ENCODE results near the gene PLCXD1. TPM values are rescaled to one million over a fixed set of nuclear protein-coding genes. Genes with fewer than 3 reads are reported as not detected.

Gene PLCXD1
- total RNA-seq, 1 donor from 2014 or later = 25.7 TPM

DNA sequence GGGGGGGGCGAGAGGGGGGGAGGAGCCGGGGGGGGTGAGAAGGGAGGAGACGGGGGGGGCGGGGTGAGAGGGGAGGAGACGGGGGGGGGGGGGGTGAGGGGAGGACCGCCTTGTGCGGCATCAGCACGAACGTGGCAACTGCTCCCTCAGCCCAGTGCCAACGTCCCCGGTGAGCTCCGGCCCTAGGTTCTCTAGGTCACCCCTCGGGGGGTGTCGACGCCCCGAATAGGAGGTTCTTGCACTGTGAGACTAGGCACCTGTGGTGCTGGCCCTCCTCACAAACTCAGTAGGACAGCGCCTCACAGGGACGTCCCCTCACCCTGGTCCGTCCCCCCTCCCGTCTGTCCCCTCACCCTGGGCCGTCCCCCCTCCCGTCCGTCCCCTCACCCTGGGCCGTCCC lies 58.9 kb downstream of the PLCXD1 start:
- Histone ChIP-seq H3K4me2 (no peak overlapping the region), H3K4me3 (no peak overlapping the region), H3K9me3 (ENCODE audit: low read depth) (no peaks in the 10 kb centered on the region), H3K27me3 (no peaks in the 10 kb centered on the region), H3K36me3 (no peaks in the 10 kb centered on the region), H2AFZ (replicated peaks) (no peak overlapping the region), H4K20me1 (ENCODE audit: low read depth) (no peaks in the 10 kb centered on the region), H3K79me2 (ENCODE audit: low read depth) (no peaks in the 10 kb centered on the region), H3K4me1 (no peaks in the 10 kb centered on the region), H3F3A (ENCODE audit: low read depth) (no peaks in the 10 kb centered on the region), H3K27ac (no peak overlapping the region), H3K9ac (no peak overlapping the region)
- H3K27me3 Mint-ChIP-seq (ENCODE audit: insufficient read depth, low read depth) = peaks cover 2% of the 10 kb centered on the region
- H3K4me1 Mint-ChIP-seq = no peaks in the 10 kb centered on the region
- no peak overlapping the region for H3K27ac Mint-ChIP-seq
- peaks cover 34% of the 10 kb centered on the region for H3K9me3 Mint-ChIP-seq
- H3K4me3 Mint-ChIP-seq = no peak overlapping the region
- peaks cover 43% of the 10 kb centered on the region for H3K36me3 Mint-ChIP-seq
- TF ChIP-seq, protein P1, sequence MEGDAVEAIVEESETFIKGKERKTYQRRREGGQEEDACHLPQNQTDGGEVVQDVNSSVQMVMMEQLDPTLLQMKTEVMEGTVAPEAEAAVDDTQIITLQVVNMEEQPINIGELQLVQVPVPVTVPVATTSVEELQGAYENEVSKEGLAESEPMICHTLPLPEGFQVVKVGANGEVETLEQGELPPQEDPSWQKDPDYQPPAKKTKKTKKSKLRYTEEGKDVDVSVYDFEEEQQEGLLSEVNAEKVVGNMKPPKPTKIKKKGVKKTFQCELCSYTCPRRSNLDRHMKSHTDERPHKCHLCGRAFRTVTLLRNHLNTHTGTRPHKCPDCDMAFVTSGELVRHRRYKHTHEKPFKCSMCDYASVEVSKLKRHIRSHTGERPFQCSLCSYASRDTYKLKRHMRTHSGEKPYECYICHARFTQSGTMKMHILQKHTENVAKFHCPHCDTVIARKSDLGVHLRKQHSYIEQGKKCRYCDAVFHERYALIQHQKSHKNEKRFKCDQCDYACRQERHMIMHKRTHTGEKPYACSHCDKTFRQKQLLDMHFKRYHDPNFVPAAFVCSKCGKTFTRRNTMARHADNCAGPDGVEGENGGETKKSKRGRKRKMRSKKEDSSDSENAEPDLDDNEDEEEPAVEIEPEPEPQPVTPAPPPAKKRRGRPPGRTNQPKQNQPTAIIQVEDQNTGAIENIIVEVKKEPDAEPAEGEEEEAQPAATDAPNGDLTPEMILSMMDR (IDR thresholded peaks at IDR 0.05) = no peak
- TF ChIP-seq EZH2 (IDR thresholded peaks at IDR 0.05) (no peak), EZH2phosphoT487 (IDR thresholded peaks at IDR 0.05) (no peak)
- DNase-seq (ENCODE audit: low spot score) = no peak

DNA sequence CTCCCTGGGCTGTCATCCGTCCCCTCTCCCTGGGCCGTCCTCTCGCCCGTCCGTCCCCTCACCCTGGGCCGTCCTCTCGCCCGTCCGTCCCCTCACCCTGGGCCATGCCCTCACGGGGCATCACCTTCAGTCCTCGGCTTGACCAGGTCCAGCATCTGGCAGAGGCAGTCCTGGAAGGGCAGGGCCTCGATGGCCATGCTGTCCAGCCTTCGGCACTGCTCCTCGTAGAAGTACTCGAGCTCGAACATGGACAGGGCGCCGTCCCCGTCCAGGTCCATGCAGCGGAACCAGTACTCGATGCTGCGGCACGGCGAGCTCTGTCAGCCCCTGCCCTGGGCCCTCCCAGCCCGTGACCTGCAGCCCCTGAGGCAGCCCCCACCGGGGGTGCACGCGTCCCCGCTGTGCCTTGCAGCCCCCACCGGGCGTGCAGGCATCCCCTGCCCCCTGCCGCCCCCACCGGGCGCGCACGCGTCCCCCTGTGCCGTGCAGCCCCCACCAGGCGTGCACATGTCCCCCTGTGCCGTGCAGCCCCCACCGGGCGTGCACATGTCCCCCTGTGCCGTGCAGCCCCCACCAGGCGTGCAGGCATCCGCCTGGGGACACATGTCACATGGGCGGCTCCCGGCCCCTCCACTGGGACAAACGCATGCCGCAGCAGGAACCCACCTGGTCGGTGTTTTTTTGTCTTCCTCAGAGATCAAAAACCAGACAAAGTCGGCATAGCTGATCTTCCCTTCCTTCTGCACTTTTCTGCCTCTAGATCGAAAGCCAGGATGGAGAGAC lies 59.7 kb downstream of the PLCXD1 start:
- Histone ChIP-seq H3K4me3 (no peak overlapping the region), H4K20me1 (ENCODE audit: low read depth) (no peaks in the 10 kb centered on the region), H3K27me3 (no peaks in the 10 kb centered on the region), H3K4me2 (no peak overlapping the region), H3K36me3 (no peaks in the 10 kb centered on the region), H3K27ac (no peak overlapping the region), H3F3A (ENCODE audit: low read depth) (no peaks in the 10 kb centered on the region), H3K79me2 (ENCODE audit: low read depth) (no peaks in the 10 kb centered on the region), H3K9ac (no peak overlapping the region), H3K9me3 (ENCODE audit: low read depth) (no peaks in the 10 kb centered on the region), H2AFZ (replicated peaks) (no peak overlapping the region), H3K4me1 (no peaks in the 10 kb centered on the region)
- no peak for DNase-seq (ENCODE audit: low spot score)
- peaks cover 34% of the 10 kb centered on the region for H3K9me3 Mint-ChIP-seq
- H3K36me3 Mint-ChIP-seq = peaks cover 40% of the 10 kb centered on the region
- H3K27ac Mint-ChIP-seq = no peak overlapping the region
- TF ChIP-seq EZH2 (IDR thresholded peaks at IDR 0.05) = no peak
- TF ChIP-seq, protein P1 (IDR thresholded peaks at IDR 0.05) = no peak
- no peak for TF ChIP-seq EZH2phosphoT487 (IDR thresholded peaks at IDR 0.05)
- no peaks in the 10 kb centered on the region for H3K4me1 Mint-ChIP-seq
- H3K4me3 Mint-ChIP-seq = no peak overlapping the region
- peaks cover 4% of the 10 kb centered on the region for H3K27me3 Mint-ChIP-seq (ENCODE audit: insufficient read depth, low read depth)

DNA sequence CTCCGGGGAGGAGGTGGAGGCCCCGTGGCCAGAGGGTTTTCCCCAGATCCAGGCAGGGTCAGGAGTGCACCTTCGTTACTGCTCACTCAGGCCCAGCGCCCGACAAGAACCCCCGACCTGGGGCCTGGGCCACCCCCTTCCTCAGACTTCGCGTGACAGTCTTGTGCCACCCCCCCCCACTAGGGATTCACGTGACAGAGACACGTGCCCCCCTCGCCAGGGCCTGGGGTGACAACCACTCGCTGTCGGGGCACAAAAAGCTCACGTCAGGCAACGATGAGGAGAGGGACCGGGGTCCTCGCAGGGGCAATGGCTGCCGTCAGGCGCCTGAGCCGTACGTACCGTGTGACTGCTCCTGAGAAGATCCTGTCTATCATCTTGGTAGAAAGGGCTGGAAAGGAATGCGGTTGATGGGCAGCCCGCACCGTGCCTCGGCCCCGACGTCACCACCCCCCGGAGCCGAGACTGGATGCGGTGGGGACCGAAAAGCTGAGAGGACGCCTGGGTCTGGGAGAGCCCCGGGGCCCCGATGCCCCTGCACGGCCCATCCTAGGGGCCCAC lies 60.4 kb downstream of the PLCXD1 start:
- Mint-ChIP-seq H3K4me3 (no peak overlapping the region), H3K27me3 (ENCODE audit: insufficient read depth, low read depth) (peaks cover 4% of the 10 kb centered on the region), H3K9me3 (peaks cover 28% of the 10 kb centered on the region), H3K36me3 (peaks cover 33% of the 10 kb centered on the region), H3K4me1 (no peaks in the 10 kb centered on the region), H3K27ac (no peak overlapping the region)
- no peaks in the 10 kb centered on the region for H3K27me3 ChIP-seq
- no peaks in the 10 kb centered on the region for H3K79me2 ChIP-seq (ENCODE audit: low read depth)
- no peaks in the 10 kb centered on the region for H3K9me3 ChIP-seq (ENCODE audit: low read depth)
- no peaks in the 10 kb centered on the region for H3K4me1 ChIP-seq
- H2AFZ ChIP-seq (replicated peaks) = no peak overlapping the region
- H3K27ac ChIP-seq = no peak overlapping the region
- DNase-seq (ENCODE audit: low spot score) = no peak
- no peaks in the 10 kb centered on the region for H4K20me1 ChIP-seq (ENCODE audit: low read depth)
- no peaks in the 10 kb centered on the region for H3K36me3 ChIP-seq
- H3K4me2 ChIP-seq = no peak overlapping the region
- no peaks in the 10 kb centered on the region for H3F3A ChIP-seq (ENCODE audit: low read depth)
- TF ChIP-seq EZH2phosphoT487 (IDR thresholded peaks at IDR 0.05) = no peak
- no peak for TF ChIP-seq EZH2 (IDR thresholded peaks at IDR 0.05)
- no peak overlapping the region for H3K9ac ChIP-seq
- H3K4me3 ChIP-seq = no peak overlapping the region

DNA sequence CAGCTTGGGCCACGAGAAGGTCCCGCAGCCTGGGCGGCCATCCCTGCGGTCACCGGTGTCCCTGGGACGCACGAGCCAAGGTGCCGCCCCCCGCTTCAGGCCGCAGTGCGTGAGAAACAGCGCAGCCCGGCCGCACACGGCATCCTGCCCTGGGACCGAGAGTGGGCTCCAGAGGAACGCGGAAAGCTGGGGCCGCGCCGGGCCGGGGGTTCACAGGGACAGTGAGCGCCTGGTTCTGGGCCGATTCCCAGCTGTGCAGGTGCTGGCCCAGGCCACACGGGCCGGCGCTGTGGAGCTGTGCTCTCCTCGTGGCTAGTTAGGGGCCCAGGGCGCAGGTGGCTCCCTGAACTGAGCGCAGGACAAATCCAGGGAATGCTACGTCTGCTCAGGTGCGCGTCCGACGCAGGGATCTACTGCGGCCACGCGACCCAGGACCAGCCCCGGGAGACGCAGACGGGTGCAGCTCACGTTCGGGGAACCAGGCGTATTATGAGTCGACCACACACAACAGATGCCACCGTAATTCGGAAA lies 63.3 kb downstream of the PLCXD1 start:
- peaks cover 2% of the 10 kb centered on the region for H3K27me3 Mint-ChIP-seq (ENCODE audit: insufficient read depth, low read depth)
- H3K27ac Mint-ChIP-seq = no peak overlapping the region
- H3K36me3 Mint-ChIP-seq = peaks cover 28% of the 10 kb centered on the region
- Histone ChIP-seq H2AFZ (replicated peaks) (no peak overlapping the region), H3F3A (ENCODE audit: low read depth) (no peaks in the 10 kb centered on the region), H3K79me2 (ENCODE audit: low read depth) (peaks cover 7% of the 10 kb centered on the region), H3K4me3 (no peak overlapping the region), H3K27me3 (no peaks in the 10 kb centered on the region), H3K27ac (no peak overlapping the region), H3K9me3 (ENCODE audit: low read depth) (no peaks in the 10 kb centered on the region), H3K4me2 (no peak overlapping the region), H3K9ac (no peak overlapping the region), H3K4me1 (no peaks in the 10 kb centered on the region), H4K20me1 (ENCODE audit: low read depth) (peaks cover 2% of the 10 kb centered on the region), H3K36me3 (no peaks in the 10 kb centered on the region)
- DNase-seq (ENCODE audit: low spot score) = no peak
- peaks cover 14% of the 10 kb centered on the region for H3K9me3 Mint-ChIP-seq
- H3K4me1 Mint-ChIP-seq = peaks cover 5% of the 10 kb centered on the region
- TF ChIP-seq, protein P1 (IDR thresholded peaks at IDR 0.05) = no peak
- TF ChIP-seq EZH2 (IDR thresholded peaks at IDR 0.05) (no peak), EZH2phosphoT487 (IDR thresholded peaks at IDR 0.05) (no peak)
- no peak overlapping the region for H3K4me3 Mint-ChIP-seq

All from neural progenitor cell (in vitro differentiated cells).